Liver (tissue), 9 donors: Measurements from ENCODE around the gene PRSS1. TPM values are rescaled to one million over a fixed set of nuclear protein-coding genes. Genes with fewer than 3 reads are reported as not detected.
"Not testable (repeated sequence)": the region's sequence is repeated elsewhere in the genome, so short reads cannot be mapped to it uniquely, and the experiment has no call there.

Source experiments
- DNase-seq: peaks from one replicate; pipeline ENCODE4 v3.0.0-alpha.2; 2017; ENCODE audit warnings: low spot score
- H3K27ac ChIP-seq, 2 donors: one replicate each; pipeline ENCODE4 v1.7.0; 2013; ENCODE audit warnings: inconsistent platforms in 2 of 2, low read length in 2 of 2, control low read depth in 1 of 2, low read depth in 1 of 2, mild to moderate bottlenecking in 1 of 2
- H3K27me3 ChIP-seq, 4 donors: one replicate each; pipeline versions ENCODE4 v1.6.1 to v1.7.0; 2013; ENCODE audit warnings: low read length in 3 of 4, inconsistent platforms in 1 of 4, mild to moderate bottlenecking in 1 of 4, moderate library complexity in 1 of 4; ENCODE audit not compliant: control insufficient read depth in 4 of 4, insufficient read depth in 4 of 4
- H3K36me3 ChIP-seq, 4 donors: one replicate each; pipeline versions ENCODE4 v1.6.1 to v1.7.0; 2013; ENCODE audit warnings: low read length in 3 of 4, mild to moderate bottlenecking in 3 of 4, low read depth in 1 of 4, moderate library complexity in 1 of 4; ENCODE audit not compliant: control insufficient read depth in 4 of 4, insufficient read depth in 3 of 4
- H3K4me1 ChIP-seq, 4 donors: one replicate each; pipeline versions ENCODE4 v1.6.1 to v1.7.0; 2013; ENCODE audit warnings: low read length in 3 of 4, mild to moderate bottlenecking in 3 of 4, moderate library complexity in 1 of 4; ENCODE audit not compliant: control insufficient read depth in 4 of 4, insufficient read depth in 4 of 4
- H3K4me3 ChIP-seq, 3 donors: one replicate each; pipeline versions ENCODE4 v1.6.1 to v1.7.0; 2013; ENCODE audit warnings: low read length in 3 of 3, control low read depth in 1 of 3, low read depth in 1 of 3, mild to moderate bottlenecking in 1 of 3
- H3K9ac ChIP-seq, 2 donors: one replicate each; pipeline ENCODE4 v1.7.0; 2013; ENCODE audit warnings: low read length in 2 of 2, mild to moderate bottlenecking in 2 of 2, moderate library complexity in 2 of 2, control low read depth in 1 of 2, low read depth in 1 of 2
- H3K9me3 ChIP-seq, 4 donors: one replicate each; pipeline versions ENCODE4 v1.6.1 to v1.7.0; 2013; ENCODE audit warnings: low read length in 3 of 4; ENCODE audit not compliant: control insufficient read depth in 4 of 4
- ATF3 ChIP-seq: IDR thresholded peaks from 2 replicates; pipeline ENCODE4 v1.6.1; 2016; ENCODE audit warnings: antibody characterized with exemption
- EGR1 ChIP-seq, 2 donors: IDR thresholded peaks; 2 replicates each; pipeline ENCODE4 v1.6.1; 2016 to 2018; ENCODE audit warnings: antibody characterized with exemption in 2 of 2, low read depth in 2 of 2
- FOXA1 ChIP-seq: IDR thresholded peaks from 2 replicates; pipeline ENCODE4 v1.6.1; 2016; ENCODE audit warnings: antibody characterized with exemption
- FOXA2 ChIP-seq: IDR thresholded peaks from 2 replicates; pipeline ENCODE4 v1.6.1; 2016; ENCODE audit warnings: antibody characterized with exemption
- GABPA ChIP-seq, 2 donors: IDR thresholded peaks in 1 of 2; conservative IDR thresholded peaks in 1 of 2; 2 replicates each; pipeline ENCODE4 v1.6.1; 2016; ENCODE audit warnings: antibody characterized with exemption in 2 of 2, mild to moderate bottlenecking in 1 of 2, moderate library complexity in 1 of 2
- HNF4A ChIP-seq, 2 donors: conservative IDR thresholded peaks; 2 replicates each; pipeline ENCODE4 v1.6.1; 2016; ENCODE audit warnings: antibody characterized with exemption in 2 of 2, mild to moderate bottlenecking in 2 of 2
- HNF4G ChIP-seq: IDR thresholded peaks from 2 replicates; pipeline ENCODE4 v1.6.1; 2016; ENCODE audit warnings: antibody characterized with exemption
- JUND ChIP-seq, 2 donors: IDR thresholded peaks; 2 replicates each; pipeline ENCODE4 v1.6.1; 2016; ENCODE audit warnings: antibody characterized with exemption in 2 of 2
- MAX ChIP-seq: IDR thresholded peaks from 2 replicates; pipeline ENCODE4 v1.6.1; 2016; ENCODE audit warnings: antibody characterized with exemption
- RAD21 ChIP-seq, 2 donors: IDR thresholded peaks; 2 replicates each; pipeline ENCODE4 v1.6.1; 2016; ENCODE audit warnings: antibody characterized with exemption in 2 of 2, mild to moderate bottlenecking in 2 of 2
- REST ChIP-seq: IDR thresholded peaks from 2 replicates; pipeline ENCODE4 v1.6.1; 2016; ENCODE audit warnings: antibody characterized with exemption, mild to moderate bottlenecking
- RXRA ChIP-seq, 2 donors: IDR thresholded peaks; 2 replicates each; pipeline ENCODE4 v1.6.1; 2017 to 2018; ENCODE audit warnings: antibody characterized with exemption in 2 of 2, mild to moderate bottlenecking in 1 of 2
- TAF1 ChIP-seq: conservative IDR thresholded peaks from 2 replicates; pipeline ENCODE4 v1.6.1; 2016; ENCODE audit warnings: antibody characterized with exemption, mild to moderate bottlenecking
- YY1 ChIP-seq: IDR thresholded peaks from 2 replicates; pipeline ENCODE4 v1.6.1; 2016; ENCODE audit warnings: antibody characterized with exemption, mild to moderate bottlenecking
- WGBS: extraction: QIAGEN DNeasy Blood & Tissue Kit; methylation state at CpG from one replicate; pipeline ENCODE4 v1.1.7; 2013; 5-methylcytosine and 5-hydroxymethylcytosine counted together
- polyA plus RNA-seq, 2 donors: library from polyadenylated mRNA; stranded (reverse) in 1 of 2; unstranded in 1 of 2; fragments of 200-250 nt in 1 of 2; fragments of >200 nt in 1 of 2; fragmentation: Nextera tagmentation in 1 of 2; extraction: Ambion mirVana in 1 of 2; gene quantifications; one replicate each; pipeline versions ENCODE4 v1.2.1 to v1.2.3, GENCODE V29; 2013 to 2015
- total RNA-seq, 2 donors: library from RNA; depleted of rRNA; stranded (reverse); fragments of >200 nt; gene quantifications; one replicate each; pipeline ENCODE4 v1.2.3, GENCODE V29; 2014
- donor health status: healthy.
- donor health status: healthy.
- donor health status: healthy.
- donor health status: healthy.
- donor health status: healthy.

Gene PRSS1
- total and polyA plus RNA-seq, 4 donors = not detected

GRCh38 chr7:142759433-142759832, 10.2 kb downstream of the PRSS1 start:
- peaks cover 0 to 2% (median 0%) of the 10 kb centered on the region in 4 donors for H3K27me3 ChIP-seq
- no peak for DNase-seq
- H3K36me3 ChIP-seq = no peaks in the 10 kb centered on the region
- no peak for TF ChIP-seq HNF4G
- TF ChIP-seq GABPA (IDR thresholded peaks at IDR 0.05 in 1 of 2, conservative IDR thresholded peaks at IDR 0.05 in 1 of 2) = no peak
- TF ChIP-seq ATF3 = no peak
- TF ChIP-seq HNF4A (conservative IDR thresholded peaks at IDR 0.05) = no peak
- TF ChIP-seq FOXA2 = no peak
- TF ChIP-seq TAF1 = no peak
- no peak for TF ChIP-seq EGR1 (IDR thresholded peaks at IDR 0.05; ENCODE audit: low read depth in 2 of 2)
- TF ChIP-seq RAD21 (IDR thresholded peaks at IDR 0.05) = no peak
- no peak for TF ChIP-seq FOXA1
- no peak for TF ChIP-seq MAX
- TF ChIP-seq JUND (IDR thresholded peaks at IDR 0.05) = no peak
- TF ChIP-seq RXRA (IDR thresholded peaks at IDR 0.05) = no peak
- H3K4me3 ChIP-seq = no peak overlapping the region
- no peaks in the 10 kb centered on the region for H3K4me1 ChIP-seq
- 83% methylated on average over 1 of the region's 1 CpG for WGBS
- H3K27ac ChIP-seq = no peak overlapping the region
- H3K9ac ChIP-seq = no peak overlapping the region
- no peaks in the 10 kb centered on the region for H3K9me3 ChIP-seq

- no peaks in the 10 kb centered on the region for H3K9me3 ChIP-seq
- peaks cover 0 to 2% (median 0%) of the 10 kb centered on the region in 4 donors for H3K27me3 ChIP-seq
- TF ChIP-seq REST (no peak), FOXA2 (no peak), RXRA (IDR thresholded peaks at IDR 0.05) (no peak), YY1 (no peak)
- no peak for DNase-seq
- no peak overlapping the region for H3K4me3 ChIP-seq
- H3K4me1 ChIP-seq = no peaks in the 10 kb centered on the region
- H3K9ac ChIP-seq = no peak overlapping the region
- no peaks in the 10 kb centered on the region for H3K36me3 ChIP-seq
- WGBS = 63% methylated on average over 5 of the region's 5 CpGs
- H3K27ac ChIP-seq = no peak overlapping the region
Measured at GRCh38 chr7:142760071-142760642, 10.9 kb downstream of the PRSS1 start.

- H3K9ac ChIP-seq, H3K27me3 ChIP-seq, DNase-seq, H3K4me1 ChIP-seq, H3K36me3 ChIP-seq, H3K9me3 ChIP-seq, H3K27ac ChIP-seq, H3K4me3 ChIP-seq: not testable (repeated sequence)
- 97% methylated on average over 2 of the region's 2 CpGs for WGBS
Measured at GRCh38 chr7:142761606-142762005, 12.3 kb downstream of the PRSS1 start.
